GM18517 (cell line): ENCODE data around the gene MEF2B.
A peak's percentile ranks its signal among the peaks of the same experiment; 100 is the strongest.

Source experiments
- ATAC-seq: cut with Tn5 transposase; IDR thresholded peaks from one replicate; pipeline ENCODE4 v1.9.1; 2021; ENCODE audit warnings: mild to moderate bottlenecking, moderate library complexity; ENCODE audit not compliant: unreplicated experiment

MEF2B gene

DNA sequence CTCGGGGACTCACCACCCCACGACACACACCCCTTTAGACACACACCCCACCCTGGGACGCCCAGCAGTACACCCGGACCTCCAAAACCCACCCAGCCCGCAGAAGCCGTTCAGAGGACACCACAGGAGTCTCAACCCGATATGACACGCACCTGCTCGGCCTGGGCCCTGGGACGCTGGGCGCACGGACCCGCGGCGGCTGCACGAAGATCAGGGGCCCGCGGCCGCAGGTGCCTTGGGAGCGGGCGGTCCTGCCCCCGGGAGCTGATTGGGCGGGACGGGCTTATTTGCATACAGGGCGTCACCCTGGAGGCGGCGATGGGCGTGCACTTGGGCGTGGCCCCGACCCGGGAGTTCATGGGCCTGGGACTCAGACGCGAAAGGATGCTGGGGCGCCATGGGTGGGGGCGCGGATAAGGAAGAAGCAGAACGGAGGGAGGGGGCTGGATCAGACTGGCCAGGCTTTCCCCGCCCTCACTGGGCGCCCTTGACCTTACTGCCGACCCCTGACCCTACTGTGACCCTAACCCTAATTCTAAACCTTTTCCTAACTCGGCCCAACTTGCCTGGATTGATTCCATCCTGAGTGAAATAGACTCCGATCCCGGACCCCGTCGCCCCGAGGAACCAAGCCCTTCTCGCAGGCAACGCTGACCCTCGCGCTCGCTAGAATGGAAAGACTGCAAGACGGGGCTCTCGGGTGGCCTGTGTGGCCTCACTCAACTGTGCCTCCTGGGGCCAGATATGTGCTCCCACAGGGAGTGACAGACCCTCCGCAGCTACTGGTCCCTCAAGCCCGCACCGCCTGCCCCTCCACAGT, at the start of gene MEF2B:
Gene MEF2B (minus strand): TSS at position 211 of the 820 bp plus-strand sequence. CDS start 19,528 bp downstream, outside the sequence.
- peak; percentile 59 for ATAC-seq

DNA sequence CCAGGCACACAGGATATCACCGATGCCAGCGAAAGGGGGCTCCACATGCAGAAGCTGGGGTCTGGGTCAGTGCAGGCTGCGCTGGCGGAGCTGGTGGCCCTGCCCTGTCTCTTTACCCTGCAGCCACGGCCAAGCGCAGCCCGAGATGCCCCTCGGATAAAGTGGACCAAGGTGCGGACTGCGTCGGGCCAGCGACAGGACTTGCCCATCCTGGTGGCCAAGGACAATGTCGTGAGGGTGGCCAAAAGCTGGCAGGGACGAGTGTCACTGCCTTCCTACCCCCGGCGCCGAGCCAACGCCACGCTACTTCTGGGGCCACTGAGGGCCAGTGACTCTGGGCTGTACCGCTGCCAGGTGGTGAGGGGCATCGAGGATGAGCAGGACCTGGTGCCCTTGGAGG, 48.8 kb upstream of the MEF2B start:
- ATAC-seq: no peak

DNA sequence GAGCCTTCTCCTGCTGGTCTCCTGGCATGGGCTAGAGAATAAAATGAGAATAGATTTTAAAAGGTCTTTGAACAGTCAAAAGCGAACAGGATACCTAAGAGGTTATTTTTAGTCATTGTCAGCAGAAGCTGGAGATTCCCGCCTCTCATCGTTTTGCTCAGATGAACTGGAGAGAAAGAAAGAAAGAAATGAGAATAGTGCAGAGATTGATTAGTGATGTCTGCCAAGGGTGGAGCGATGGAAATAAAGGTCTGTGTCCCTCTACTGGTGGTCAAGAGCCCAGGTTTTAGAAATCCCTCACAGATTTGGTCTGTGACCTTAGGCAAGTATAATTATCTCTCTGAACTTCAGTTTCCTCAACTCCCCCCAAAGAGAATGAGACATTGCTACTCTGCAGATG, 47.0 kb upstream of the MEF2B start:
- no peak for ATAC-seq

DNA sequence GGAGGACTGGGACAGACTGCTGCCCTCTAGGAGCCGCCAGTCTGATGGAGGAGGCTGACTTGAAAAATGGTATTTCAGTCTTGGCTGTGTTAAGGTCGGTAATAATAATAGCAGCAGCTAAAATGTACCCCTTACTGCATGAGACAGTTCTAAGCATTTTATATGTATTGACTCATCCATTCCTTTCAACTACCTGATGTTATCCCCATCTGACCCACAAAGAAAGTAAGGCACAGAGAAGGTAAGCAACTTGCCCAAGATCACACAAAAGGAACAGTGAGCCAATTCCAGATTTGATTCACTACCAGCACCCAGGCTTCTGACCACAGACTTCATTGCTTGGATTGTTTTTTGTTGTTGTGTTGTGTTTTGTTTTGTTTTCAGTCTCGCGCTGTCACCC, 45.7 kb upstream of the MEF2B start:
- ATAC-seq: no peak

DNA sequence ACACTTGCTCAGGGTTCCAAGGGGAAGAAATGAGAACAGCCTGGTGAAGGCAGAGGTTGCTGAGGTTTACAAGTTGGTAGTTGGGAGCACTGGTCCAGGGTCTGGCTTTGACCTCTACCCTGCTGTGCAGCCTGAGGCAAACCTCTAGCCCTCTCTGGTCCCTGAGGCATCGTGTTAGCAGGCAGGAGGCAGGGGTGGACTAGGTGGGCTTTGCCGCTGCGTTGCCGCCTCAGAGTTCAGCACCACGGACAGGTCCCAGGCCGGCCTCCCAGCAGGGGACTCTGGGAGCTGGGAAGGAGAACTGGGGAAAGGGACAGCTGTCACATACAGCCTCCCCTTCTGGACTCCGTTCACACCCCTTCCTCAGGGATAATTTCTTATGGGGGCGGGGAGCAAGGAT, 44.8 kb upstream of the MEF2B start:
- ATAC-seq: no peak

DNA sequence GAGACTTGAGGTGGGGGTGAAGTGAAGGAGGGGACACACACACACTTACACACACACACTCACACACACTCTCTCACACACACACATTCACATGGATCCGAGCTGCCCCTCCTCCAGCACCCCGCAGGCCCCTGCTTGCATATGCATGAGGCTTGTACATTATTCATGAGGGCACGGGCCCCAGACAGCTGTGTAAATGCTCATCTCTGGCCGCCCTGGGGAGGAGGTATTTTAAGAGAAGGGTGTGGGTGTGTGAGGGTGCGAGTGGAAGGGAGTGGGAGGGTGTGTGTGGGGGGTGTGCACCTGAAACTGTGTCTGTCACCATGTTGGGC, 44.1 kb upstream of the MEF2B start:
- ATAC-seq: no peak

DNA sequence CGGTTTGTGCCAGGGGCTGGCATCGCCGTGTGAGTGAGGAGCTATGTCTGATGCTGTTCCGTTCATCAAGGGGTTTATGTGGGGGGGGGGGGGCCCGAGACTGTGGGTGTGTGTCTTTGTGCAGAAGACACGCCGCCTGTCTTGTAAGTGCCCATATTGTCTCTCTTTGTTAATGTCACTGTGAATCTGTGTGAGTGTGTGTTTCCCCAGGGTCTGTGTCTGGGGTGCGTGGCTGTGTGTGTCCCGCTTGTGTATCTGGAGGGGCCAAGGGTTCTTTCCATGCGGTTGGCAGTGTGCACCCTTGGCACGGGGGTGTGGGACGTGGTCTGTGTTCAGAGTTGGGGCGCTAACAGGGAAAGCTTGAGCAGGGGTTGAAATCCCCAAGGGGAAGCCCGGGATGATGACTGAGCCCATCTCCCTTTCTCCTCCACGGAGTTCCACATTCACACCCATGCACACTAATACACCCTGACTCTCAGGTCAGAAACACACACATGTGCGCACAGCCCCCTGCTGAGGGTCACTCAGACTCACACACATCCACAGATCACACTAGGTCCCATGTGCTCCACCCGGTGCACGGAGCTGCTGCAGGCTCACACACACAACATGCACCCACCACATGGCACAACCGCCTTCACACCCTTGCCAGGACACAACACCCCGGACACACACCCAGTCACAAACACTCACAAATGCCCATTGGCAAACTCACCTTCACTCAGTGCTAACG, 43.5 kb upstream of the MEF2B start:
- ATAC-seq: no peak

DNA sequence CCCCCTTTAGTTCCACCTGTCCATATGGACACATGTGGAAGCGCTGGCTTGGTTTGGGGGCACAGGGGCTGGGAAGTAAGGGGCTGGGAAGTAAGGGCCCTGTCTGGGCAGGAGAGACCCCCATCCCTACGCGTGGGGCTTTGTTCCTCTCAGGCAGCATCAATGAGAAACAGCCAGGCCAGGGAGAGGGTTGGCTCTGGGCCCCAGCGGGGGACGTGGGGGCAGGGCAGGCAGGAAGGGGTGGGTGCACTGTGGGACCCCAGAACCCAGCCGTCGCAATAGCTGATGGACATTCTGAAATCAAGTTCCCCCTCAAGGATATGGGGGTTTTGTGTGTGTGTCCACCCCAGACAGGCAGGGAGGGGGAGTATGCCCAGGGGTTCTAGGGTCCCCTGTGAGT, 42.9 kb upstream of the MEF2B start:
- ATAC-seq: no peak

DNA sequence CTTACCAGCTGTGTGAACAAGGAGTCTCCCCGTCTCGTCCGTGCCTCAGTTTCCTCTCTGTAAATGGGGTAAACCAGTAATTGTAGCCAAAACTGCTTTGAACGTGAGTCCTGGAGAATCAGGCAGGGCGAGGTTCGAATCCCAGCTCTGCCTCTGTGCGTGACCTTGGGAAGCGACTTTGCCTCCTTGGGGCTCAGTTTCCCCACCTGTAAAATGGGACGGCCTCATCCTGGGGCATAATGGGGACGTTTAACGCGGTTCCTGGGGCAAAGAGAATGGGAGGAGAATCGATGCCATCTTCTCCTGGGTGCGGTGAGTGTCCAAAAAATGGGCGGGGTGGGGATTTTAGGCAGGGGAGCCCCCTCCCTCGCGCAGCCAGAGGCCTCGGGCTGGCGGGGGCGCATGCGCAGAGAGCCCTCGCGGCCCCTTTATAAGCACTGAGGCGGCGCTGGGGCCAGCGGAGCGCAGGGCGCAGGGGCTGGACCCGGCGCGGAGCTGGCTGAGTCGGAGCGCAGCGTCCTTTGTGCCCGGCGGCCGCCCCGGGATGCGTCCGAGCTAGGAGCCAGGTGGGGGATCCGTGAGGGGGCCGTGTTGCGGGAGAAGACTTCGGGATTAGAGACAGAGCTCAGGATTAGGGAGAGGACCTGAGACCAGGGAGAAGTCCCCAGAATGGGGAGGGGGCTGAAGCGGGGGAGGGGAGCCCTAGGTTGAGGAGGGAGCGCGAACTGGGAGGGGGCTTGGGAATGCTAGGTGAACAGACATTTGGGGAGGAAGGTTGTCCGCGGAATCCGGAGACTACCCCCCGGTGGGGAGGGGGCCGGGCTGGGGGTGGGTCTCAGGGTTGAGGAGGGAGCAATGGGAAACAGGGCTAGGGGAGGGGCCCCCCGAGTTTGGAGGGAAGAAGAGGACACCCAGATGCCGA, 41.7 kb upstream of the MEF2B start, which contains the start of gene NCAN:
Gene NCAN (plus strand): TSS at position 460 of the 922 bp plus-strand sequence. CDS start 4,996 bp downstream, outside the sequence.
- ATAC-seq: no peak

DNA sequence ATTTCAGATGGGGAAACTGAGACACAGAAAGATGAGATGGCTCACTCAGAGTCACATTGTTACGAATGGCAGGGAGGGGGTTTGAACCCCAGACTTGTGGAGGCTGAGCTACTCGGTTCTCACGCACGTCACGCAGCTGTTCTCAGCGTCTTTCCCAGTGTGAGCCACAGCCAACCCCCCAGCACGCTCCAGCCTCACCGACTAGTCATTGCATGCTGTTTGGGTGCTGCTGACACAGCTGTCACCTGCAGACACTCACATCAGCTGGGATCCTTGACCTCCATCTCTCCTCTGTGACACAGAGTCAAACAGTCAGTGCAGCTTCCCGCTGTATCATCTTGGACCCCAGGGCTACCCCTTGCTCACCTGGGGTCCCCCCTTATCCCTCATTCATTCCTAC, 39.3 kb upstream of the MEF2B start:
- no peak for ATAC-seq

DNA sequence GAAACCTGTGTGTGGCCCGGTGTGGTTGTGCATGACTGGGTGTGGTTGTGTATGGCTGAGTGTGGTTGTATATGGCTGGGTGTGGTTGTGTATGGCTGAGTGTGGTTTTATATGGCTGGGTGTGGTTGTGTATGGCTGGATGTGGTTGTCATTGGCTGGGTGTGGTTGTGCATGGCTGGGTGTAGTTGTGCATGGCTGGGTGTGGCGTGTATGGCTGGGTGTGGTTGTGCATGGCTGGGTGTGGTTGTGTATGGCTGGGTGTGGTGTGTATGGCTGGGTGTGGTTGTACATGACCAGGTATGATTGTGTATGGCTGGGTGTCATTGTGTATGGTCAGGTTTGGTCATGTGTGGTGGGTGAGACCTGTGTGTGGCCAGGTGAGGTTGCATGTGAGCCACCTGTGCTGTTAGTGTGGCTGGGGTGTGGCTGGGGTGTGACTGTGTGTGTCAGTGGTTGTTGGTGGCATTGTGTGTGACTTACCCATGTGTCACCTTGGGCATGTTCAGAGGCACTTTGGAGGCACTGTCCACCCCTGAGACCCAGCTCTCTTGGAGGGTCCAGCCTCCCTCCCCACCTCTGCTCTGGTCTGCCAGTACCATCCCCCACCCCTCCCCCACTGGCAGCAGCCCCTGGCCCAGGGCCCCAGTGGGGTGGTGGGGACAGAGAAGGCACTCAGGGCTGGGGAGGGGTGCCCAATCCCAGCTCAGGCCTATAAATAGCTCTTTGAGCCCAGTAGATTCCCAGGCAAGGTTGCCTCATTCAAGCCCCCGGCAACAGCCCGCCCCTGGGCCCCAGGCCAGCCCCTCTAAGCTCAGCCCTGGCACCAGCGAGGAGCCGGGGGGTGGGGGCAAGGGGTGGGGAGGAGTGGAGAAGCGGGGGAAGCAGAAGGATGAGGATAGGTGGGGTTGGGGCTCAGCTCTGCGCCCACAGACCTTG, 37.8 kb upstream of the MEF2B start:
- no peak for ATAC-seq

DNA sequence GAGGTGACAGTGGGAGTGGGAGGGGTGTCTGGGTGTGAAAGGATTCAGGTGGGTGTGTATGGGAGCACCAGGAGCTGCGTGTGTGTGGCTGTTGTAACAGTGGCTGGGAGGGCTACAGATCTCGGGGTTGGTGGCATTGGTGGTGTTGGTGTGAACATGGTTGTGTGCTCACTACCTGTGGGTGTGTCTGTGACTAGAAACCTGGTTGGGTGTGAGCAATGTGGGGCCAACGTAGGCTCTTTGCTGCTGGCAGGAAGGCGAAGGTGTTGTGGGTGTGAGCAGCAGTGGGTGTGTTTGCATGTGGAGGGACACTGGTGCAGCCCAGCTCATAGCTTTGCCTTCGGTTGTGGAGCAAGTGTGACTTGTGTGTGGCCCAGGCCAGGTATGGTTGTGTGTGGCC, 36.9 kb upstream of the MEF2B start:
- ATAC-seq: no peak

DNA sequence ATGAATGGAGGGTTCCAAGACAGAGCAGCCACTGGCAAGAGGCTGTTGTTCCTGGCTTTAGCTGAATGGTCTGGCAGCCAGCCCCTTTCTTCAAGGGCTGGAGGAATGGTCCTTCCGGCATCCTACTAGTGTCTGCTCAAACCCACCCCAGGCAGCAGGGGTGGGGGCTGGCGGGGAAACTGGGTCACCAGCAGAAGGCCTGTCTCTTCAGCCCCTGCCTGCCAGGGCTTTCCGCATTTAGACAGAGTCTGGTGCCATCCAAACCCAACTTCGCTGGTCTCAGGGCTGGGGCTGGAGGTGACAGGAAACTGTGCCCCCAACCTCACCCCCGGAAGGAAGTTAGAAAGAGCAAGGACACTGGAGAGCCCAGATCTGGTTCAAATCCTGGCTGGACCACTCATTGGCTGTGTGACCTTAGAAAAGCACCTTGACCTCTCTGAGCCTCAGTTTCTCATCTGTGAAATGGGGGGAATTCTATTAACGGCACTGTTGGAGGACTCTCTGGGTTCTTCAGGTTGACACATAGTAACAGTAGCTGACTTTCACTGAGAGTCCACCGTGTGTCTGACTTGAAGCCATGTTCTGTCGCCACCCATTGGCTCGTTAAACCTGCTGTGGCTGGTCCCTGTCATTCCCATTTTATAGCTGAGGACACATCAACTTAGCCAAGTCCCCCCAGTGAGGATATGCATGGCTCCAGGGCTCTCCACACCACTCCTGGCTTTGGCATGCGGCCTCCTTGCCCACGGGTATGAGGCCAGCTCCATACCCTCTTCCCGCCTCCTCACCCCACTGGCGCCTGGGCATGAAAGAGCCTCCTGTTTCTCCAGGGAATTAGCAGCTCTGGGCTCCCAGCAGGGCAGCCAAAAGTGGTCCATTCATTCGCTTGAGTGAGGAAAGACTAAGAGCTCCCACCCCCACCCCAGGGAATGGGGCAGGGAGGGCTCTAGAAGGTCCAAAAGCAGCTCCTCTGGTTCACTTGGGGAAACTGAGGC, 35.6 kb upstream of the MEF2B start:
- no peak for ATAC-seq

DNA sequence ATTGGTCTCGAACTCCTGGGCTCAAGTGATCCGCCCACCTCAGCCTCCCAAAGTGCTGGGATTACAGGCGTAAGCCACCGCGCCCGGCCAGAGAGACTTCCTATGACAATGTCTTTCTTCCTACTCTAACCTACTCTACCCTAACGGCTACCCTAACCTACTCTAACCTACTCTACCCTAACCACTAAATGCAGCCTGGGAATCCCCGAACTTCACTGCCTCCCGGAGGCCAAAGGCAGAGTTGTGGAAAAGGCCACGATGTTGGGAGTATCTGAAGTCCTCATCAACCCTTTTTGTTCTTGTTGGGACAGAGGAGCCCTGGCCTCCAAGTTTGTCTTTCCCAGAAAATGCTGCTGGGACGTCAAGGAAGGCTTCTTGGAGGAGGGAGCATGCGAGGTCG, 34.1 kb upstream of the MEF2B start:
- no peak for ATAC-seq

DNA sequence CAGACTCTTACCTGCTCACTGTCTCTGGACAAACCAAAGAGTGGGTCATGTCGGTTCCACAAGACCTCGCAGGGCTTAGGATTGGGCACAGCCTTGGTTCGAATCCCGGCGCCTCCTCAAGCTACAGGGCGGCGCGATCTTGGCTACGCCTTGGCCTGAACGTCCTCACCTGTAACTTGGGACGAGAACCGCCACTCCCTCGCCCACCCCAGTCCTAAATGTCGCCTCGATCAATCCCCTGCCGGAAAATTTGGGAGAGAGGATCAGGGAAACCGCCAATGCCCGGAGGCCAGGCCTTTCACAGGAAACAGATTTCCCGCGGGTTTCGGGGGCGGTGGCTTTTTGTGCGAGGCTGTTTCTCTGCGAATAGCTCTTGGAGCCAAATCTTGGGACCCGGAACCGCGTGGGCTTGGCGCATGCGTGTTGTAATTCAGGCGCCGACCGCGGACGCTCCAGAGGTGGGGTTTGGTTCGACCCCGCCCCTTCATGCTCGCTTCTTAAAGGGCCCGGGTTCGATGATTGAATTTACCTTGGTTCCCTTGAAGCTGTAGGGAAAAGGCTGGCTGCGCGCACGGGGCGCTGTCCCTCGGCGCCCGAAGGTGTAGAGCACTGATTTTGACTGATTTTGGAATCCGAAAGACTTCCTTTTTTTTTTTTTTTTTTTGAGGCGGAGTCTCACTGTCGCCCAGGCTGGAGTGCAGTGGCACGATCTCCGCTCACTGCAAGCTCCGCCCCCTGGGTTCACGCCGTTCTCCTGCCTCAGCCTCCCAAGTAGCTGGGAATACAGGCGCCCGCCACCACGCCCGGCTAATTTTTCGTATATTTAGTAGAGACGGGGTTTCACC, 33.2 kb upstream of the MEF2B start, which contains the start of gene NR2C2AP:
Gene NR2C2AP (minus strand): TSS at position 403 of the 845 bp plus-strand sequence. CDS start 354 bp downstream, at position 49.
- peak; percentile 69 for ATAC-seq

DNA sequence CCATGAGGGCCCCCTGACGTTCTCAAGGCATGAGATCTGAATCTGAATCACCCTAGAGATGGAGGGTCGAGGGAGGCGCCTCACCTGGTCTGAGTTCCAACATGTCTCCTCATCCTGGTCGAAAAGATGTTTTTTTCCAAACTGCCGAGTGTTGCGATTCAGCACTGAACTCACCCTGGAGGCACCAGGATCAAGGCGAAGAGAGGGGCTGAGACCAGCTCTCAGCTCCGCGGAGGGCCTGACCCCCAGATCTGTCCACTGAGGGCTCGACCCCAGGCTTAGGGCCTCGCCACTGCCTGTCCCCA, 32.6 kb upstream of the MEF2B start:
- no peak for ATAC-seq

DNA sequence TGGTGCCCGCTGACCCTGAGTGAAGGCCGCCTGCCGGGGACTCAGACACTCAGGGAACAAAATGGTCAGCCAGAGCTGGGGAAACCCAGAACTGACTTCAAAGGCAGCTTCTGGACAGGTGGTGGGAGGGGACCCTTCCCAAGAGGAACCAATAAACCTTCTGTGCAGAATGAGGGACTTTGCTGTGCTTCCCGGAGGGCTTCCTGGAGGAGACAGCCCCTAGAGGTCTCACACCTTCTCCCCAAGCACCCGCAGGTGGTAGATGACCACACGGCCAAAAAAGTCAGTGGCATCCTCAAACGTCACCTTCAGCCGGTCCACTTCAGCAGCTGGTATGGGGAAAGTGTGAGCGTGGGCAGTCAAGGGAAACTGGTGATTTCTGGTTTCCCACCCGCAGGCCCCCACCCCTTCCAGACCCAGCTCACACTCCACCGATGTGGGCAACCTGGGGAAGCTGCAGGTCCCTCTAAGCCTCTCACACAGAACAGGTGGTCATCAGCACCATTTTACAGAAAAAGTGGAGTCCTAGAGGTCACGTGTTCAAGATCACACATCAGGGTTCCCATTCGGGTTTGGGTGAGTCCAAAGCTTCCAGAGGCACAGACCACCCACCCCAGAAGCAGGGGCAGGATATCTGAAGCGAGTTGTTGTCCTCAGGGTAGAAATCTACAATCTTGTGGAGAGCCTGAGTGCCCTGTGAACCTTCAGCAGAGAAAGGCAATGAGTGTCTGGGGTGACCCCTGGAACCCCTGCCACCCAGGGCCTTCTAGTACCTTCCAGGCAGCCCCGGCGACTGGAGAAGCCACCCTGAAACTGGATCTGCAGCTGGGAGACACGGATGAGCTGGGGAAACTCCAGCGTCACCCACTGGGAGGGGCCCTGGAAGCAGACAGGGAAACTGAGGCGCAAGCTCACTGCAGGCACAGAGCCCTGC, 31.9 kb upstream of the MEF2B start:
- no peak for ATAC-seq
